SU-DHL-6 (cell line): ENCODE results near the gene BEST1.
"Not testable (repeated sequence)": the region's sequence is repeated elsewhere in the genome, so short reads cannot be mapped to it uniquely, and the experiment has no call there.

Source experiments
- H2AFZ ChIP-seq: fragments of 200-600 bp; sonication (generic); 2 replicates; pipeline ENCODE4 v1.6.1; 2014; ENCODE audit warnings: low read depth, mild to moderate bottlenecking, moderate library complexity, mixed read lengths, antibody characterized with exemption, low read length; ENCODE audit not compliant: severe bottlenecking
- H3F3A ChIP-seq: fragments of 200-600 bp; shearing (Covaris generic); 2 replicates; pipeline ENCODE4 v1.6.0; 2016; ENCODE audit warnings: antibody characterized with exemption, mild to moderate bottlenecking; ENCODE audit not compliant: insufficient read depth
- H3K27ac ChIP-seq: fragments of 200-600 bp; sonication (generic); 2 replicates; pipeline ENCODE4 v1.5.1; 2016; ENCODE audit warnings: low read depth, mild to moderate bottlenecking, low read length, moderate library complexity, mixed read lengths
- H3K27me3 ChIP-seq: fragments of 200-600 bp; sonication (generic), shearing (Covaris generic); 2 replicates; pipeline ENCODE4 v1.6.0; 2014; ENCODE audit warnings: mild to moderate bottlenecking, low read length
- H3K36me3 ChIP-seq: fragments of 200-600 bp; sonication (generic); 2 replicates; pipeline ENCODE4 v1.6.1; 2014; ENCODE audit warnings: mild to moderate bottlenecking, low read length, mixed read lengths
- H3K4me2 ChIP-seq: fragments of 300-600, 200-600 bp; shearing (Covaris generic), sonication (generic); 2 replicates; pipeline ENCODE4 v1.6.0; 2014; ENCODE audit warnings: low read length, low read depth, mild to moderate bottlenecking; ENCODE audit not compliant: poor library complexity, severe bottlenecking
- H3K4me3 ChIP-seq: fragments of 200-600 bp; sonication (generic); 2 replicates; pipeline ENCODE4 v1.5.1; 2014; ENCODE audit warnings: antibody characterized with exemption, low read length, mild to moderate bottlenecking, mixed read lengths; ENCODE audit not compliant: insufficient read depth, poor library complexity, severe bottlenecking
- H3K79me2 ChIP-seq: fragments of 200-600 bp; sonication (generic); 2 replicates; pipeline ENCODE4 v1.6.1; 2014; ENCODE audit warnings: mild to moderate bottlenecking, low read length, moderate library complexity; ENCODE audit not compliant: insufficient read depth
- H3K9ac ChIP-seq: fragments of 200-600 bp; sonication (generic); 2 replicates; pipeline ENCODE4 v1.7.0; 2014; ENCODE audit warnings: mild to moderate bottlenecking, low read length
- H3K9me2 ChIP-seq: fragments of 200-600 bp; sonication (generic); replicated peaks from 2 replicates; pipeline ENCODE4 v1.6.1; 2014; ENCODE audit warnings: low read length; ENCODE audit not compliant: insufficient read depth
- H3K9me3 ChIP-seq: fragments of 200-600 bp; sonication (generic); 2 replicates; pipeline ENCODE4 v1.6.1; 2014; ENCODE audit warnings: low read length, mixed read lengths; ENCODE audit not compliant: insufficient read depth
- H4K20me1 ChIP-seq: fragments of 200-600 bp; sonication (generic); 2 replicates; pipeline ENCODE4 v1.6.1; 2014; ENCODE audit warnings: low read depth, mild to moderate bottlenecking, antibody characterized with exemption, low read length, moderate library complexity, mixed read lengths
- CTCF ChIP-seq: fragments of 200-600 bp; sonication (generic); IDR thresholded peaks from one replicate; pipeline ENCODE4 v1.5.1; 2017; ENCODE audit warnings: antibody characterized with exemption, mild to moderate bottlenecking, low read length, moderate library complexity; ENCODE audit not compliant: insufficient read depth, poor library complexity, severe bottlenecking
- EZH2phosphoT487 ChIP-seq: fragments of 200-600 bp; sonication (generic), shearing (Covaris generic); conservative IDR thresholded peaks from 2 replicates; pipeline ENCODE4 v1.6.1; 2018; ENCODE audit warnings: mild to moderate bottlenecking, antibody characterized with exemption, low read length, moderate library complexity, mixed read lengths

Gene BEST1

GRCh38 chr11:61949169-61950034, 749 bp upstream of the BEST1 start:
- no peak overlapping the region for H3K4me2 ChIP-seq
- no peaks in the 10 kb centered on the region for H3K79me2 ChIP-seq
- H3K4me3 ChIP-seq: no peak overlapping the region
- H3F3A ChIP-seq: no peaks in the 10 kb centered on the region
- no peaks in the 10 kb centered on the region for H3K9me2 ChIP-seq
- no peak overlapping the region for H2AFZ ChIP-seq
- TF ChIP-seq EZH2phosphoT487: no peak
- TF ChIP-seq CTCF: no peak
- H3K9ac ChIP-seq: no peak overlapping the region
- H3K27me3 ChIP-seq: no peaks in the 10 kb centered on the region
- no peaks in the 10 kb centered on the region for H4K20me1 ChIP-seq
- no peaks in the 10 kb centered on the region for H3K9me3 ChIP-seq
- H3K36me3 ChIP-seq: no peaks in the 10 kb centered on the region
- H3K27ac ChIP-seq: no peak overlapping the region

- TF ChIP-seq EZH2phosphoT487: no peak
- TF ChIP-seq CTCF: no peak
- H3K27ac ChIP-seq: no peak overlapping the region
- no peak overlapping the region for H2AFZ ChIP-seq
- H3K4me3 ChIP-seq: no peak overlapping the region
- no peaks in the 10 kb centered on the region for H3F3A ChIP-seq
- no peak overlapping the region for H3K9ac ChIP-seq
- no peaks in the 10 kb centered on the region for H4K20me1 ChIP-seq
- no peaks in the 10 kb centered on the region for H3K79me2 ChIP-seq
- no peaks in the 10 kb centered on the region for H3K9me3 ChIP-seq
- no peaks in the 10 kb centered on the region for H3K9me2 ChIP-seq
- H3K4me2 ChIP-seq: no peak overlapping the region
- H3K36me3 ChIP-seq: no peaks in the 10 kb centered on the region
- H3K27me3 ChIP-seq: no peaks in the 10 kb centered on the region
Observed at GRCh38 chr11:61951484-61952135, 1.5 kb downstream of the BEST1 start.

- H3F3A ChIP-seq: no peaks in the 10 kb centered on the region
- no peak overlapping the region for H2AFZ ChIP-seq
- no peaks in the 10 kb centered on the region for H3K9me2 ChIP-seq
- no peak for TF ChIP-seq EZH2phosphoT487
- no peak for TF ChIP-seq CTCF
- no peak overlapping the region for H3K27ac ChIP-seq
- H4K20me1 ChIP-seq: no peaks in the 10 kb centered on the region
- no peak overlapping the region for H3K4me2 ChIP-seq
- no peak overlapping the region for H3K9ac ChIP-seq
- no peaks in the 10 kb centered on the region for H3K9me3 ChIP-seq
- H3K79me2 ChIP-seq: no peaks in the 10 kb centered on the region
- no peaks in the 10 kb centered on the region for H3K27me3 ChIP-seq
- no peaks in the 10 kb centered on the region for H3K36me3 ChIP-seq
- no peak overlapping the region for H3K4me3 ChIP-seq
Observed at GRCh38 chr11:61952882-61953281, 2.7 kb downstream of the BEST1 start.

- not testable (repeated sequence) for H2AFZ ChIP-seq, H3K9ac ChIP-seq, H3K27me3 ChIP-seq, H3K4me2 ChIP-seq, H4K20me1 ChIP-seq, H3K4me3 ChIP-seq, H3K9me2 ChIP-seq, H3F3A ChIP-seq, H3K36me3 ChIP-seq, H3K27ac ChIP-seq, H3K79me2 ChIP-seq, H3K9me3 ChIP-seq
Observed at GRCh38 chr11:61953632-61954031, 3.5 kb downstream of the BEST1 start.
